ENCODE measurements around the gene ITK. TPM values are rescaled to one million over a fixed set of nuclear protein-coding genes. Genes with fewer than 3 reads are reported as not detected.

The ITK gene
- total and polyA plus RNA-seq, 2 donors from 2014 or later = 0.11 to 14.0 TPM

DNA sequence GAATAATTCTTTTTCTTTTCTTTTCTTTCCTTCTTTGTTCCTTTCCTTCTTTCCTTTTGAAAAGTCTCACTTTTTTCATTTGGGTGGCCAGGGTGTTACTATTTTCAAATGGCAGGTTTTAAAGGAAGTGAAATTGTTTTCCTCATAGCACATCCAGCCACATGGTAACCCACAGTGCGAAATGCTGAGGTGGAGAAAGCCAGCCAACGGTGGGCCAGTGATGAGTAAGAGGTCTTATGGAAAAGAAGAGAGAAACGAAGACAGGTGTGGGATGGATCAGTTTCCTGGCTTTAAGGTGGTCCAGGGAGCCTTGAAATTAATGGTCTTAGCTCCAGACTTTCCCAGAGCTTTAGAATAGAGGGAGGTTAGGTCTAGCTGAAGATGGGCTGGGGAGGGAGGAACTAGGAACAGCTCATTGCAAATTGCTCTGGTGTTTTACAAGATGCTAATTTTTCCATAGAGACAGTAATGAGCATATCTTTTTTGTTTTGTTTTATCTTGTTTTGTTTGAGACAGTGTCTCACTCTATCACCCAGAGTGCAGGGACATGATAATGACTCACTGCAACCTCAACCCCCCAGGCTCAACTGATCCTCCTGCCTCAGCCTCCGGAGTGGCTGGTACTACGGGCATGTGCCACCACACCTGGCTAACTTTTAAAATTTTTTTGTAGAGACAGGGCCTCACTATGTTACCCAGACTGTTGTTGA lies 17.8 kb downstream of the ITK start:
- TF ChIP-seq, protein P1, sequence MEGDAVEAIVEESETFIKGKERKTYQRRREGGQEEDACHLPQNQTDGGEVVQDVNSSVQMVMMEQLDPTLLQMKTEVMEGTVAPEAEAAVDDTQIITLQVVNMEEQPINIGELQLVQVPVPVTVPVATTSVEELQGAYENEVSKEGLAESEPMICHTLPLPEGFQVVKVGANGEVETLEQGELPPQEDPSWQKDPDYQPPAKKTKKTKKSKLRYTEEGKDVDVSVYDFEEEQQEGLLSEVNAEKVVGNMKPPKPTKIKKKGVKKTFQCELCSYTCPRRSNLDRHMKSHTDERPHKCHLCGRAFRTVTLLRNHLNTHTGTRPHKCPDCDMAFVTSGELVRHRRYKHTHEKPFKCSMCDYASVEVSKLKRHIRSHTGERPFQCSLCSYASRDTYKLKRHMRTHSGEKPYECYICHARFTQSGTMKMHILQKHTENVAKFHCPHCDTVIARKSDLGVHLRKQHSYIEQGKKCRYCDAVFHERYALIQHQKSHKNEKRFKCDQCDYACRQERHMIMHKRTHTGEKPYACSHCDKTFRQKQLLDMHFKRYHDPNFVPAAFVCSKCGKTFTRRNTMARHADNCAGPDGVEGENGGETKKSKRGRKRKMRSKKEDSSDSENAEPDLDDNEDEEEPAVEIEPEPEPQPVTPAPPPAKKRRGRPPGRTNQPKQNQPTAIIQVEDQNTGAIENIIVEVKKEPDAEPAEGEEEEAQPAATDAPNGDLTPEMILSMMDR (IDR thresholded peaks at IDR 0.05; ENCODE audit: borderline replicate concordance, extremely low read depth, insufficient read depth) = no peak
- Histone ChIP-seq H3K27me3 (ENCODE audit: control insufficient read depth, insufficient read depth, low read length) (no peaks in the 10 kb centered on the region), H3K27ac (ENCODE audit: low read depth in 2 of 2, low read length in 2 of 2) (no peak overlapping the region), H3K36me3 (ENCODE audit: control insufficient read depth in 2 of 3, insufficient read depth in 3 of 3, low read length in 3 of 3) (no peaks in the 10 kb centered on the region), H3K4me1 (ENCODE audit: control insufficient read depth in 2 of 3, insufficient read depth in 2 of 3, low read depth in 1 of 3, low read length in 3 of 3) (no peaks in the 10 kb centered on the region), H3K9ac (ENCODE audit: low read length in 3 of 3) (no peak overlapping the region), H3K9me3 (ENCODE audit: control insufficient read depth in 2 of 3, insufficient read depth in 1 of 3, low read length in 3 of 3) (no peaks in the 10 kb centered on the region), H3K4me3 (ENCODE audit: low read length in 3 of 3) (no peak overlapping the region)
- intact Hi-C loops (cut with DNase I) = no loop called here
- FAIRE-seq = no peak
- DNase-seq = no peak

- Histone ChIP-seq H3K9ac (ENCODE audit: low read length in 3 of 3) (no peak overlapping the region), H3K4me3 (ENCODE audit: low read length in 3 of 3) (no peak overlapping the region), H3K27me3 (ENCODE audit: control insufficient read depth, insufficient read depth, low read length) (no peaks in the 10 kb centered on the region), H3K36me3 (ENCODE audit: control insufficient read depth in 2 of 3, insufficient read depth in 3 of 3, low read length in 3 of 3) (no peaks in the 10 kb centered on the region), H3K27ac (ENCODE audit: low read depth in 2 of 2, low read length in 2 of 2) (no peak overlapping the region), H3K4me1 (ENCODE audit: control insufficient read depth in 2 of 3, insufficient read depth in 2 of 3, low read depth in 1 of 3, low read length in 3 of 3) (no peaks in the 10 kb centered on the region), H3K9me3 (ENCODE audit: control insufficient read depth in 2 of 3, insufficient read depth in 1 of 3, low read length in 3 of 3) (no peaks in the 10 kb centered on the region)
- no peak for DNase-seq
- no peak for FAIRE-seq
- intact Hi-C loops (cut with DNase I) = no loop called here
- TF ChIP-seq, protein P1 (IDR thresholded peaks at IDR 0.05; ENCODE audit: borderline replicate concordance, extremely low read depth, insufficient read depth) = no peak
Observed at GRCh38 chr5:157201857-157202256, 21.2 kb downstream of the ITK start.

GRCh38 chr5:157203417-157203816 lies 22.8 kb downstream of the ITK start:
- TF ChIP-seq, protein P1 (IDR thresholded peaks at IDR 0.05; ENCODE audit: borderline replicate concordance, extremely low read depth, insufficient read depth) = no peak
- no peak for DNase-seq
- Histone ChIP-seq H3K36me3 (ENCODE audit: control insufficient read depth in 2 of 3, insufficient read depth in 3 of 3, low read length in 3 of 3) (no peaks in the 10 kb centered on the region), H3K9me3 (ENCODE audit: control insufficient read depth in 2 of 3, insufficient read depth in 1 of 3, low read length in 3 of 3) (no peaks in the 10 kb centered on the region), H3K4me3 (ENCODE audit: low read length in 3 of 3) (no peak overlapping the region), H3K9ac (ENCODE audit: low read length in 3 of 3) (no peak overlapping the region), H3K4me1 (ENCODE audit: control insufficient read depth in 2 of 3, insufficient read depth in 2 of 3, low read depth in 1 of 3, low read length in 3 of 3) (no peaks in the 10 kb centered on the region), H3K27me3 (ENCODE audit: control insufficient read depth, insufficient read depth, low read length) (no peaks in the 10 kb centered on the region), H3K27ac (ENCODE audit: low read depth in 2 of 2, low read length in 2 of 2) (no peak overlapping the region)
- intact Hi-C loops (cut with DNase I) = no loop called here
- FAIRE-seq = no peak

GRCh38 chr5:157204765-157205164 lies 24.1 kb downstream of the ITK start:
- Histone ChIP-seq H3K36me3 (ENCODE audit: control insufficient read depth in 2 of 3, insufficient read depth in 3 of 3, low read length in 3 of 3) (no peaks in the 10 kb centered on the region), H3K9ac (ENCODE audit: low read length in 3 of 3) (no peak overlapping the region), H3K27me3 (ENCODE audit: control insufficient read depth, insufficient read depth, low read length) (no peaks in the 10 kb centered on the region), H3K4me1 (ENCODE audit: control insufficient read depth in 2 of 3, insufficient read depth in 2 of 3, low read depth in 1 of 3, low read length in 3 of 3) (no peaks in the 10 kb centered on the region), H3K4me3 (ENCODE audit: low read length in 3 of 3) (no peak overlapping the region), H3K9me3 (ENCODE audit: control insufficient read depth in 2 of 3, insufficient read depth in 1 of 3, low read length in 3 of 3) (no peaks in the 10 kb centered on the region), H3K27ac (ENCODE audit: low read depth in 2 of 2, low read length in 2 of 2) (no peak overlapping the region)
- FAIRE-seq (no peak), DNase-seq (no peak)
- intact Hi-C loops (cut with DNase I) = no loop called here
- TF ChIP-seq, protein P1 (IDR thresholded peaks at IDR 0.05; ENCODE audit: borderline replicate concordance, extremely low read depth, insufficient read depth) = no peak
